Bronchial epithelial cell (primary cell): ENCODE results near the gene PRDX5. TPM values are rescaled to one million over a fixed set of nuclear protein-coding genes. Genes with fewer than 3 reads are reported as not detected.

Source experiments
- DNase-seq: peaks from one replicate; pipeline ENCODE4 v3.0.0-alpha.2; 2010; ENCODE audit warnings: low read depth
- FAIRE-seq: peaks from 2 replicates; lab custom pipeline; 2011; peaks lifted over from hg19 to GRCh38; lab: Jason Lieb, UNC
- H3K27me3 ChIP-seq: 2 replicates; pipeline ENCODE4 v1.5.1; 2011; ENCODE audit warnings: low read length; ENCODE audit not compliant: control insufficient read depth, insufficient read depth
- H3K36me3 ChIP-seq: 2 replicates; pipeline ENCODE4 v1.5.1; 2011; ENCODE audit warnings: low read length; ENCODE audit not compliant: control insufficient read depth, insufficient read depth
- H3K4me3 ChIP-seq: 2 replicates; pipeline ENCODE4 v1.5.1; 2011; ENCODE audit warnings: mild to moderate bottlenecking, low read depth, low read length, control low read depth
- total RNA-seq: library from RNA; depleted of rRNA; stranded (reverse); fragments of >200 nt; gene quantifications from 2 replicates; pipeline ENCODE4 v1.2.1, GENCODE V29; 2014
- TF ChIP-seq, protein P1 (sequence below): IDR thresholded peaks from 2 replicates; pipeline ENCODE4 v1.5.1; 2011; ENCODE audit warnings: mild to moderate bottlenecking, moderate library complexity, low read length, control low read depth, inconsistent platforms; ENCODE audit not compliant: insufficient read depth, severe bottlenecking

The PRDX5 gene
- total RNA-seq, 1 donor from 2014 or later = 649 TPM

DNA sequence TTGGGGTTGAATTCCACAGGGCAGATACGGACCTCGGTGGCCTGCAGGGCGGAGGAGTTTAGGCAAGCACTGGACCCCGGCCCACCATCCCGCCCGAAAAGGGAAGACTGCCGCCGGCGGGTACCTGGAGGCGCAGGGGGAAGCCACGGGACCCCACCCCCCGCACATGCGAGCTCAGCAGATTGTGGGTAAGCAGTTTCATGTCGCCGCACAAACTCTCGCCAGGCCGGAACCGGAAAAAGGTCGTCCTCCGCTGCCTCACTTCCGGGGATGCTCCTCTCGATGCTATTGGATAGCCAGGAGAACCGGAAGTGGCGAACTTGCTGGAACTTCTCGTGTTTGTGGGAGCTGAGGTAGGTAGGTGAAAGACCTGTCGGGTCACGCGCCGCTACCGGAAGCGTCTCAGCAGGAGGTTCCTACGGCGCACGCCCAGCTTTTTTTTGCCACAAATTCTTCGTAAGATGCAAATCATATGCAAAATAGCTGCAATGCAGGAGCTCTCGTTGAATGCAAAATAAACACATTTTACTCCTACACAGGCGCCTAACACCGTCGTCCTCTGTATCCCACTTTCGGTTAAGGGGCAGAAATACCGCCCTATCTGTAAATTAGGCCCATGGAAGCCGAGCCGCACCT, 478 bp upstream of the PRDX5 start, which contains the start of gene TRMT112:
Gene TRMT112, minus strand, starts transcription at position 235 of the 636 bp plus-strand sequence. Its CDS starts 33 bp downstream, at position 202.
- DNase-seq (peak; percentile 98), FAIRE-seq (peak; percentile 98)
- Histone ChIP-seq H3K27me3 (no peaks in the 10 kb centered on the region), H3K36me3 (peaks cover 23% of the 10 kb centered on the region), H3K4me3 (peak within 1 kb of the TSS; percentile 76)
- TF ChIP-seq, protein P1, sequence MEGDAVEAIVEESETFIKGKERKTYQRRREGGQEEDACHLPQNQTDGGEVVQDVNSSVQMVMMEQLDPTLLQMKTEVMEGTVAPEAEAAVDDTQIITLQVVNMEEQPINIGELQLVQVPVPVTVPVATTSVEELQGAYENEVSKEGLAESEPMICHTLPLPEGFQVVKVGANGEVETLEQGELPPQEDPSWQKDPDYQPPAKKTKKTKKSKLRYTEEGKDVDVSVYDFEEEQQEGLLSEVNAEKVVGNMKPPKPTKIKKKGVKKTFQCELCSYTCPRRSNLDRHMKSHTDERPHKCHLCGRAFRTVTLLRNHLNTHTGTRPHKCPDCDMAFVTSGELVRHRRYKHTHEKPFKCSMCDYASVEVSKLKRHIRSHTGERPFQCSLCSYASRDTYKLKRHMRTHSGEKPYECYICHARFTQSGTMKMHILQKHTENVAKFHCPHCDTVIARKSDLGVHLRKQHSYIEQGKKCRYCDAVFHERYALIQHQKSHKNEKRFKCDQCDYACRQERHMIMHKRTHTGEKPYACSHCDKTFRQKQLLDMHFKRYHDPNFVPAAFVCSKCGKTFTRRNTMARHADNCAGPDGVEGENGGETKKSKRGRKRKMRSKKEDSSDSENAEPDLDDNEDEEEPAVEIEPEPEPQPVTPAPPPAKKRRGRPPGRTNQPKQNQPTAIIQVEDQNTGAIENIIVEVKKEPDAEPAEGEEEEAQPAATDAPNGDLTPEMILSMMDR = no peak

DNA sequence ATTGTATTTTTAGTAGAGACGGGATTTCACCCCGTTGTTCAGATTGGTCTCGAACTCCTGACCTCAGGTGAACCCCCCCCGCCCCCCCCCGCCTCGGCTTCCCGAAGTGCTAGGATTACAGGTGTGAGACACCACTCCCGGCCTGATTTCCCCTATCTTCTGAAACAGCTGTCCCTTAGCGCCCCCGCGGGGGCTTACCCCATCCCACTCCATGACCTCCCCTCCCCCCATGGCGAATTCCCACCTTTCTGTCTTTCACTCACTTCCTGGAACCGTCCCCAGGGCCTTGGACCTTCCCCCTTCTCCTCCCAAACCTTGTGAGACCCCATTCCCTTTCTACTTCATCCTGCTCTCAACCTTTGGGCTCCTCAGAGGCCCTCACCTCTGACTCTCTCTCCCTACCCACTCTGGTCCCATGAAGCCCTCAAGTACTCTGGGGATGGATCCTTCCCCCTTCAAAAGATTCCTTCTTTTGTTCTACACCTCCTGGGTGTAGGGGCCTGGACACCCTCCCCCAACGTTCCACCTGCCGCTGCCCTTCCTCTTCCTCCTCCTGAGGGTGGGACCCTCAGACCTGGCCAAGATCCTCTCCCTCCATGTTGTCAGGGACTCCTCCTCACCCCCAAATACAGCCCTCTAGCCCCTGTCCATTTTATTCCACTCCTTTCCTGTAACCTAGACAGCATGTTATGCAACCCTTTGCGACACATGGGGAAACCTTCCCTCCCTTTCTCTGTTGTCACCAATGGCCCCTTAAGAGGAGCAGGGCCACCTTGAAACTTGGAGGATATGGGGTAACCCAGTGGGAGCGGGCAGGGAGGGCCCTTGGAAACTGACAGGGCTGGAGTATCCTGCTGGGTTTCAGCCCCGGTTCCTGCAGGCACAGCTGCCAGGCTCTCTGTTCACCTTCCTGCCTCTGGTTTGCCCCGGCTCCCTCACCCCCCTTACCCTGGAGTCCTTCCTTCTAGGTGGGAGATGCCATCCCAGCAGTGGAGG, 1.1 kb downstream of the PRDX5 start:
- peaks cover 22% of the 10 kb centered on the region for H3K36me3 ChIP-seq
- no peaks in the 10 kb centered on the region for H3K27me3 ChIP-seq

DNA sequence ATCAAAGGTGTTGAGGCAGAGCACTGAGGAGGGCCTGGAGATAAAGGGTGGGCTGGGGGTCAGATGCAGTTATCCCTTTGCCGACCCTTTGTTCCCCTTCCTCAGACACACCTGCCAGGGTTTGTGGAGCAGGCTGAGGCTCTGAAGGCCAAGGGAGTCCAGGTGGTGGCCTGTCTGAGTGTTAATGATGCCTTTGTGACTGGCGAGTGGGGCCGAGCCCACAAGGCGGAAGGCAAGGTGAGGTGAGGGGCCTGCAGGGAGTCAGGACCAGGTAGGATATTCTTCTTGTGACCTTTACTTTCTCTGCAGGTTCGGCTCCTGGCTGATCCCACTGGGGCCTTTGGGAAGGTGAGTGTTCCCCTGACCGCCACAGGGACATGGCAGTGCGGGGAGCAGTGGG, 2.6 kb downstream of the PRDX5 start:
- FAIRE-seq (no peak), DNase-seq (no peak)
- TF ChIP-seq, protein P1 = no peak
- Histone ChIP-seq H3K4me3 (no peak overlapping the region), H3K27me3 (no peaks in the 10 kb centered on the region), H3K36me3 (peaks cover 18% of the 10 kb centered on the region)

More for the DNA sequence above, 1.1 kb downstream of the PRDX5 start:
- DNase-seq (no peak), FAIRE-seq (no peak)
- TF ChIP-seq, protein P1 = no peak
- H3K4me3 ChIP-seq = peak overlapping the region; percentile 76

DNA sequence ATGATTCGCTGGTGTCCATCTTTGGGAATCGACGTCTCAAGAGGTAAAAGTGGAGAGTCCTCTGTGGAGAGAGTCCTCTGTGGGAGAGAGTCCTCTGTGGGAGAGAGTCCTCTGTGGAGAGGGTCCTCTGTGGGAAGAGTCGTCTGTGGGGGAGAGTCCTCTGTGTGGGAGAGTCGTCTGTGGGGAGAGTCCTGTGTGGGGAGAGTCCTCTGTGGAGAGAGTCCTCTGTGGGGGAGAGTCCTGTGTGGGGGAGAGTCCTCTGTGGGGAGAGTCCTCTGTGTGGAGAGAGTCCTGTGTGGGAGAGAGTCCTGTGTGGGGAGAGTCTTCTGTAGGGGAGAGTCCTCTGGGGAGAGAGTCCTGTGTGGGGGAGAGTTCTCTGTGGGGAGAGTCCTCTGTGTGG, 3.1 kb downstream of the PRDX5 start:
- Histone ChIP-seq H3K4me3 (no peak overlapping the region), H3K27me3 (no peaks in the 10 kb centered on the region), H3K36me3 (peaks cover 17% of the 10 kb centered on the region)
- TF ChIP-seq, protein P1 = no peak
- FAIRE-seq (peak; percentile 55), DNase-seq (no peak)

DNA sequence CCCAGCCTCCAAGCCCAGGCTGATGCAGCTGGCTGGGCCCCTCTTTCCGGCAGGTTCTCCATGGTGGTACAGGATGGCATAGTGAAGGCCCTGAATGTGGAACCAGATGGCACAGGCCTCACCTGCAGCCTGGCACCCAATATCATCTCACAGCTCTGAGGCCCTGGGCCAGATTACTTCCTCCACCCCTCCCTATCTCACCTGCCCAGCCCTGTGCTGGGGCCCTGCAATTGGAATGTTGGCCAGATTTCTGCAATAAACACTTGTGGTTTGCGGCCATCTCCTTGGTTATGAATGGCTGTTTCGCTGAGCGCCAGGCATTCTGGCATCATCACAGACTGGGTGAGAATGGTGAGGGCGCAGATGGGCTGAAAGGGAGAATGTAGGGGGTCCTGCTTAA, 3.6 kb downstream of the PRDX5 start:
- TF ChIP-seq, protein P1 = no peak
- Histone ChIP-seq H3K36me3 (peaks cover 16% of the 10 kb centered on the region), H3K4me3 (no peak overlapping the region), H3K27me3 (no peaks in the 10 kb centered on the region)
- DNase-seq (peak; percentile 83), FAIRE-seq (no peak)
